B cell (primary cell): ENCODE data around the gene HNRNPAB. TPM values are rescaled to one million over a fixed set of nuclear protein-coding genes. Genes with fewer than 3 reads are reported as not detected.

Experiments used
- ATAC-seq: fragments of 200-7000 bp; cut with Tn5 transposase; one replicate; pipeline ENCODE4 v1.10.0; 2021; ENCODE audit warnings: low read depth, mild to moderate bottlenecking, moderate number of reproducible peaks, moderate library complexity
- CTCF ChIA-PET: fragments of 350-600 bp; sonication (Branson Sonifier 250); formaldehyde crosslinking; loops from one replicate; lab custom pipeline; 2021; ENCODE audit warnings: antibody characterized with exemption, inconsistent platforms; lab: Charles Lee
- POLR2A ChIA-PET: fragments of 350-600 bp; sonication (Branson Sonifier 250); formaldehyde crosslinking; loops from one replicate; lab custom pipeline; 2021; ENCODE audit warnings: antibody characterized with exemption; lab: Charles Lee
- DNase-seq: peaks from one replicate; pipeline ENCODE4 v3.0.0; 2013
- H2AFZ ChIP-seq: 2 replicates; pipeline ENCODE4 v1.6.1; 2012; ENCODE audit warnings: mild to moderate bottlenecking, low read depth, low read length; ENCODE audit not compliant: insufficient read depth, poor library complexity, severe bottlenecking
- H3K27ac ChIP-seq, 2 donors: 1 replicate in 1 of 2; 2 replicates in 1 of 2; pipeline ENCODE4 v1.5.1; 2012 to 2013; ENCODE audit warnings: low read length in 2 of 2, mild to moderate bottlenecking in 2 of 2, moderate library complexity in 1 of 2
- H3K27me3 ChIP-seq, 4 experiments: fragments of 200-600 bp in 1 of 4; sonication (generic) in 1 of 4; replicated peaks in 1 of 4; 1 replicate in 2 of 4; 2 replicates in 2 of 4; pipeline versions ENCODE4 v1.6.1 to v1.7.0; 2013 to 2016; ENCODE audit warnings: low read length in 3 of 4, mild to moderate bottlenecking in 2 of 4, mixed read lengths in 1 of 4, moderate library complexity in 1 of 4; ENCODE audit not compliant: insufficient read depth in 4 of 4, control insufficient read depth in 3 of 4; ENCODE audit errors: control extremely low read depth in 1 of 4
- H3K36me3 ChIP-seq, 2 experiments: replicated peaks in 1 of 2; 1 replicate in 1 of 2; 2 replicates in 1 of 2; pipeline versions ENCODE4 v1.6.1 to v1.7.1; 2013; ENCODE audit warnings: low read length in 1 of 2; ENCODE audit not compliant: insufficient read depth in 2 of 2, control insufficient read depth in 1 of 2; ENCODE audit errors: control extremely low read depth in 1 of 2, extremely low read depth in 1 of 2
- H3K4me1 ChIP-seq, 2 donors: fragments of 200-600 bp in 1 of 2; sonication (generic) in 1 of 2; 1 replicate in 1 of 2; 2 replicates in 1 of 2; pipeline versions ENCODE4 v1.5.1 to v1.6.1; 2013 to 2017; ENCODE audit warnings: low read length in 2 of 2; ENCODE audit not compliant: control insufficient read depth in 2 of 2, insufficient read depth in 2 of 2
- H3K4me2 ChIP-seq: replicated peaks from 2 replicates; pipeline ENCODE3; 2012; ENCODE audit warnings: mild to moderate bottlenecking, low read depth, low read length; ENCODE audit not compliant: poor library complexity, severe bottlenecking
- H3K4me3 ChIP-seq, 5 experiments: fragments of 200-600 bp in 1 of 5; sonication (generic) in 1 of 5; 1 replicate in 3 of 5; 2 replicates in 2 of 5; pipeline versions ENCODE4 v1.5.1 to v1.7.0; 2011 to 2016; ENCODE audit warnings: low read length in 4 of 5, mild to moderate bottlenecking in 4 of 5, low read depth in 2 of 5, control low read depth in 1 of 5, moderate library complexity in 1 of 5; ENCODE audit not compliant: insufficient read depth in 1 of 5; ENCODE audit errors: control extremely low read depth in 1 of 5, extremely low read depth in 1 of 5
- H3K79me2 ChIP-seq: fragments of 200-600 bp; sonication (generic); one replicate; pipeline ENCODE4 v1.6.0; 2016; ENCODE audit warnings: low read length; ENCODE audit not compliant: control insufficient read depth, insufficient read depth
- H3K9ac ChIP-seq: fragments of 200-600 bp; sonication (generic); 2 replicates; pipeline ENCODE4 v1.6.1; 2017; ENCODE audit warnings: mild to moderate bottlenecking, low read length, moderate library complexity
- H3K9me3 ChIP-seq, 3 donors: one replicate each; pipeline versions ENCODE4 v1.6.1 to v1.7.1; 2013; ENCODE audit warnings: low read length in 2 of 3; ENCODE audit not compliant: control insufficient read depth in 2 of 3, insufficient read depth in 1 of 3; ENCODE audit errors: control extremely low read depth in 1 of 3
- H4K20me1 ChIP-seq: 2 replicates; pipeline ENCODE4 v1.6.0; 2012; ENCODE audit warnings: mild to moderate bottlenecking, low read length; ENCODE audit not compliant: insufficient read depth, control insufficient read depth, poor library complexity, severe bottlenecking
- H3K27ac Mint-ChIP-seq: one replicate; pipeline ENCODE4 v1.8.0; 2021; ENCODE audit warnings: mixed read lengths
- H3K27me3 Mint-ChIP-seq: one replicate; pipeline ENCODE4 v1.8.0; 2021; ENCODE audit warnings: mixed read lengths
- H3K4me1 Mint-ChIP-seq: one replicate; pipeline ENCODE4 v1.8.0; 2021; ENCODE audit warnings: mixed read lengths
- H3K4me3 Mint-ChIP-seq: one replicate; pipeline ENCODE4 v1.8.0; 2021; ENCODE audit warnings: mixed read lengths
- H3K9me3 Mint-ChIP-seq: one replicate; pipeline ENCODE4 v1.8.0; 2022; ENCODE audit warnings: mixed read lengths; ENCODE audit not compliant: insufficient read depth
- EZH2 ChIP-seq: IDR thresholded peaks from 2 replicates; pipeline ENCODE4 v1.6.1; 2012; ENCODE audit warnings: borderline replicate concordance, low read depth, mild to moderate bottlenecking, moderate library complexity, low read length; ENCODE audit not compliant: insufficient read depth, poor library complexity, severe bottlenecking
- WGBS: methylation state at CpG from one replicate; pipeline ENCODE4 v1.1.5; 2013; ENCODE audit warnings: missing lambda C conversion rate; ENCODE audit not compliant: insufficient coverage; 5-methylcytosine and 5-hydroxymethylcytosine counted together
- intact Hi-C: fragments of 100-400 bp; cut with micrococcal nuclease; formaldehyde crosslinking; loops from one replicate; pipeline ENCODE4 v1.10.0; 2022
- polyA plus RNA-seq: library from polyadenylated mRNA; depleted of rRNA; stranded (reverse); fragments of >200 nt; gene quantifications from 2 replicates; pipeline ENCODE4 v1.2.3, GENCODE V29; 2012
- total RNA-seq, 2 donors: library from RNA; stranded (reverse); fragments of 120-200 nt in 1 of 2; gene quantifications; 1 replicate in 1 of 2; 2 replicates in 1 of 2; pipeline versions ENCODE4 v1.2.3 to v1.2.4, GENCODE V29; 2013 to 2022
- TF ChIP-seq, protein P1 (sequence below): fragments of 200-600 bp; IDR thresholded peaks from one replicate; pipeline ENCODE4 v1.8.0; 2022; ENCODE audit warnings: antibody characterized with exemption, mild to moderate bottlenecking

Gene HNRNPAB
- total and polyA plus RNA-seq, 2 donors (not counting 1 experiment from before 2014, with no cell fraction given), result 25.1 to 75.1 TPM

- 30% methylated on average over 11 of the region's 13 CpGs for WGBS
- ATAC-seq (peak; percentile 33), DNase-seq (no peak)
- H3K27me3 Mint-ChIP-seq, result no peaks in the 10 kb centered on the region
- Histone ChIP-seq H3K9me3 (peaks cover 0 to 9% (median 0%) of the 10 kb centered on the region in 3 donors), H3K36me3 (no peaks in the 10 kb centered on the region), H4K20me1 (no peaks in the 10 kb centered on the region), H3K9ac (no peak overlapping the region), H3K79me2 (no peaks in the 10 kb centered on the region), H3K27me3 (no peaks in the 10 kb centered on the region), H3K4me3 (no peak overlapping the region), H2AFZ (peak overlapping the region; percentile 60), H3K4me1 (peaks cover 29 to 33% of the 10 kb centered on the region in 2 donors), H3K27ac (peak overlapping the region in 1 of 2 donors; percentile 4), H3K4me2 (peak overlapping the region; percentile 57)
- TF ChIP-seq, protein P1, sequence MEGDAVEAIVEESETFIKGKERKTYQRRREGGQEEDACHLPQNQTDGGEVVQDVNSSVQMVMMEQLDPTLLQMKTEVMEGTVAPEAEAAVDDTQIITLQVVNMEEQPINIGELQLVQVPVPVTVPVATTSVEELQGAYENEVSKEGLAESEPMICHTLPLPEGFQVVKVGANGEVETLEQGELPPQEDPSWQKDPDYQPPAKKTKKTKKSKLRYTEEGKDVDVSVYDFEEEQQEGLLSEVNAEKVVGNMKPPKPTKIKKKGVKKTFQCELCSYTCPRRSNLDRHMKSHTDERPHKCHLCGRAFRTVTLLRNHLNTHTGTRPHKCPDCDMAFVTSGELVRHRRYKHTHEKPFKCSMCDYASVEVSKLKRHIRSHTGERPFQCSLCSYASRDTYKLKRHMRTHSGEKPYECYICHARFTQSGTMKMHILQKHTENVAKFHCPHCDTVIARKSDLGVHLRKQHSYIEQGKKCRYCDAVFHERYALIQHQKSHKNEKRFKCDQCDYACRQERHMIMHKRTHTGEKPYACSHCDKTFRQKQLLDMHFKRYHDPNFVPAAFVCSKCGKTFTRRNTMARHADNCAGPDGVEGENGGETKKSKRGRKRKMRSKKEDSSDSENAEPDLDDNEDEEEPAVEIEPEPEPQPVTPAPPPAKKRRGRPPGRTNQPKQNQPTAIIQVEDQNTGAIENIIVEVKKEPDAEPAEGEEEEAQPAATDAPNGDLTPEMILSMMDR, result no peak
- no peak for TF ChIP-seq EZH2
- ChIA-PET CTCF (interaction anchor here (0.6 to 1.0 kb wide), 2 partner anchors 609 to 1244 kb away, joined by 3 read pairs; no protein-coding TSS in a partner anchor), POLR2A (no interaction called here)
- intact Hi-C loops, result loop anchor here (10.0 kb wide), 1 partner anchor 1445 kb away; the partner anchor contains the start of gene CANX
- H3K27ac Mint-ChIP-seq, result peak overlapping the region; percentile 57
- H3K9me3 Mint-ChIP-seq, result no peaks in the 10 kb centered on the region
- H3K4me3 Mint-ChIP-seq, result no peak overlapping the region
- peaks cover 30% of the 10 kb centered on the region for H3K4me1 Mint-ChIP-seq
These were observed 45.1 kb downstream of the HNRNPAB start for GRCh38 chr5:178249191-178249989.

- Mint-ChIP-seq H3K27me3 (no peaks in the 10 kb centered on the region), H3K27ac (no peak overlapping the region), H3K4me3 (no peak overlapping the region), H3K4me1 (peaks cover 34% of the 10 kb centered on the region), H3K9me3 (no peaks in the 10 kb centered on the region)
- TF ChIP-seq, protein P1, result no peak
- no peak for TF ChIP-seq EZH2
- H3K27ac ChIP-seq, result peak overlapping the region in 1 of 2 donors; percentile 4
- intact Hi-C loops, result no loop called here
- H3K4me1 ChIP-seq, result peaks cover 33 to 34% of the 10 kb centered on the region in 2 donors
- ChIA-PET POLR2A (no interaction called here), CTCF (interaction anchor here (0.6 to 1.6 kb wide), 2 partner anchors 9 to 1243 kb away, joined by 3 to 6 read pairs; no protein-coding TSS in a partner anchor)
- peak overlapping the region; percentile 14 for H2AFZ ChIP-seq
- no peaks in the 10 kb centered on the region for H3K36me3 ChIP-seq
- no peaks in the 10 kb centered on the region for H3K79me2 ChIP-seq
- no peak overlapping the region for H3K4me3 ChIP-seq
- no peak overlapping the region for H3K9ac ChIP-seq
- H3K27me3 ChIP-seq, result no peaks in the 10 kb centered on the region
- H3K9me3 ChIP-seq, result peaks cover 0 to 9% (median 0%) of the 10 kb centered on the region in 3 donors
- no peak for ATAC-seq
- H4K20me1 ChIP-seq, result no peaks in the 10 kb centered on the region
- H3K4me2 ChIP-seq, result peak overlapping the region; percentile 57
- no peak for DNase-seq
- 6% methylated on average over 3 of the region's 6 CpGs for WGBS
These were observed 45.9 kb downstream of the HNRNPAB start for GRCh38 chr5:178250263-178250662.
